ENCODE measurements around the gene TTF1. TPM values are rescaled to one million over a fixed set of nuclear protein-coding genes. Genes with fewer than 3 reads are reported as not detected.

The TTF1 gene
- total RNA-seq, 1 donor from 2014 or later = 12.3 TPM

DNA sequence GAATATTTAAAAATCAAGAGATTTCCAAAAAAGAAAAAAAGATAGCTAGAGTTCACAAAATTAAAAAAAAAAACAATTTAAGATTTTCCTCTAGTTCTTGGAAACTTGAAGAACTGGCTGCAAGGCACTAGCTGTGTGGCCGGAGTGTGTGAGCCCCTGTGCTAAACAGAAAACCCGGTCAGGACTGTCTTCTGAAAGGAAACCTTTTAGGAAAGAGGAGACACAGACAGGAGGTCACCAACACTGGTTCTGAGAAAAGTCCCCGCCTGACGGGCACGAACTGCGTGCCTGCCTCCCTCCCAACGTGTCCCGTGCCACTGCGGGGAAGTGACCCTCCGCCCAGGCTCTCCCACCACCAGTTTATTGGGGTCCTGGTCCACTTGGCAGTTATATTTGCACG is 15.2 kb downstream of the TTF1 start:
- H3K4me3 ChIP-seq = no peak overlapping the region
- no peaks in the 10 kb centered on the region for H3K9me3 ChIP-seq
- no peak for ATAC-seq
- no peak overlapping the region for H3K27ac ChIP-seq
- H3K27me3 ChIP-seq (ENCODE audit: low read depth) = no peaks in the 10 kb centered on the region
- peaks cover 98% of the 10 kb centered on the region for H3K36me3 ChIP-seq
- DNase-seq = no peak
- no peaks in the 10 kb centered on the region for H3K4me1 ChIP-seq
- TF ChIP-seq, protein P1, sequence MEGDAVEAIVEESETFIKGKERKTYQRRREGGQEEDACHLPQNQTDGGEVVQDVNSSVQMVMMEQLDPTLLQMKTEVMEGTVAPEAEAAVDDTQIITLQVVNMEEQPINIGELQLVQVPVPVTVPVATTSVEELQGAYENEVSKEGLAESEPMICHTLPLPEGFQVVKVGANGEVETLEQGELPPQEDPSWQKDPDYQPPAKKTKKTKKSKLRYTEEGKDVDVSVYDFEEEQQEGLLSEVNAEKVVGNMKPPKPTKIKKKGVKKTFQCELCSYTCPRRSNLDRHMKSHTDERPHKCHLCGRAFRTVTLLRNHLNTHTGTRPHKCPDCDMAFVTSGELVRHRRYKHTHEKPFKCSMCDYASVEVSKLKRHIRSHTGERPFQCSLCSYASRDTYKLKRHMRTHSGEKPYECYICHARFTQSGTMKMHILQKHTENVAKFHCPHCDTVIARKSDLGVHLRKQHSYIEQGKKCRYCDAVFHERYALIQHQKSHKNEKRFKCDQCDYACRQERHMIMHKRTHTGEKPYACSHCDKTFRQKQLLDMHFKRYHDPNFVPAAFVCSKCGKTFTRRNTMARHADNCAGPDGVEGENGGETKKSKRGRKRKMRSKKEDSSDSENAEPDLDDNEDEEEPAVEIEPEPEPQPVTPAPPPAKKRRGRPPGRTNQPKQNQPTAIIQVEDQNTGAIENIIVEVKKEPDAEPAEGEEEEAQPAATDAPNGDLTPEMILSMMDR (IDR thresholded peaks at IDR 0.05) = no peak
- intact Hi-C loops (cut with DNase I) = no loop called here

DNA sequence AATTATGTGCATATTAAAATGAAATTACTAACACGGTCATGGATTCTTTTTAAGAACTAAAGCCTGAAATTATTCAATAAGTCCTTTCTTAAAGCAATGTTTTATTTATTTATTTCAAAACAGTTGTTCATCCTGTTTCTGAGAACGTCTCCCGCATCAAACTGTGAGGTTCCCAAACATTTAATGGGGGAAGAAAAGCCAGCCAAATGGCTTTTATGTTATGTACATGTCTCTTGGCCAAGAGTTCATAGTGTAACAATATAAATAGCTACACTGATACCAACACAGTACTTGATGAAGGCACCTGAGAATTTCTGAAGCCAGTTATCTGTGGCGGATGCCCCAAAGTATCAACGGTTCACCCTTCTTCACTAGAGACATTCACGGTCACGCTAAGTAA is 15.7 kb downstream of the TTF1 start:
- peaks cover 98% of the 10 kb centered on the region for H3K36me3 ChIP-seq

GRCh38 chr9:132387133-132387532 is 19.5 kb downstream of the TTF1 start:
- no peaks in the 10 kb centered on the region for H3K27me3 ChIP-seq (ENCODE audit: low read depth)
- H3K4me3 ChIP-seq = no peak overlapping the region
- TF ChIP-seq, protein P1 (IDR thresholded peaks at IDR 0.05) = no peak
- H3K9me3 ChIP-seq = no peaks in the 10 kb centered on the region
- H3K4me1 ChIP-seq = peaks cover 12% of the 10 kb centered on the region
- DNase-seq (no peak), ATAC-seq (no peak)
- no peak overlapping the region for H3K27ac ChIP-seq
- intact Hi-C loops (cut with DNase I) = no loop called here
- peaks cover 94% of the 10 kb centered on the region for H3K36me3 ChIP-seq

More for the DNA sequence above, 15.7 kb downstream of the TTF1 start:
- H3K27me3 ChIP-seq (ENCODE audit: low read depth) = no peaks in the 10 kb centered on the region
- no peaks in the 10 kb centered on the region for H3K4me1 ChIP-seq
- intact Hi-C loops (cut with DNase I) = no loop called here
- no peak overlapping the region for H3K27ac ChIP-seq
- no peak overlapping the region for H3K4me3 ChIP-seq
- H3K9me3 ChIP-seq = no peaks in the 10 kb centered on the region
- TF ChIP-seq, protein P1 (IDR thresholded peaks at IDR 0.05) = no peak
- ATAC-seq (no peak), DNase-seq (no peak)

GRCh38 chr9:132384376-132384775 is 22.3 kb downstream of the TTF1 start:
- Histone ChIP-seq H3K36me3 (peaks cover 88% of the 10 kb centered on the region), H3K9me3 (no peaks in the 10 kb centered on the region), H3K4me1 (peaks cover 13% of the 10 kb centered on the region), H3K27me3 (ENCODE audit: low read depth) (no peaks in the 10 kb centered on the region), H3K4me3 (no peak overlapping the region), H3K27ac (no peak overlapping the region)
- TF ChIP-seq, protein P1 (IDR thresholded peaks at IDR 0.05) = no peak
- intact Hi-C loops (cut with DNase I) = no loop called here
- no peak for DNase-seq
- ATAC-seq = no peak

DNA sequence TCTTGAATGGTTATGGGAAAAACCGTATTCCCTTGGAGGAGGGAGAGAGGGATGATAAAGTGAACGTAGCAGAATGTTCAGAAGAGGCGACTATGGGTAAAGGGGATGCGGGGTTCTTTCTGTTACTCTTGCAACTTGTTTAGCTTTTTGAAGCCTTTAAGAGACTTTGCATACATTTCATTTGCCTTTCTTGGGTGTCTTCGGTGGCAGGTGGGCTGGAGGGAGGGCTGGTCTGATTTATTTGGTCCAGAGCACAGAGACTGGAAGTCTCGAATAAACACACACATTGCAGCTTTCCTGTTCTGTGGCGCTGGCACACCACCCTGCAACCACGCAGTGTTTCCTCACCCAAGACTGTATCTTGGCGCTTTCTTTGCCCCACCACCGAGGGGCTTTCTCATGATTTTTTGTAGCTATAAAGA is 23.2 kb downstream of the TTF1 start:
- DNase-seq (no peak), ATAC-seq (no peak)
- TF ChIP-seq, protein P1 (IDR thresholded peaks at IDR 0.05) = no peak
- intact Hi-C loops (cut with DNase I) = no loop called here
- Histone ChIP-seq H3K36me3 (peaks cover 88% of the 10 kb centered on the region), H3K4me1 (peaks cover 13% of the 10 kb centered on the region), H3K4me3 (no peak overlapping the region), H3K9me3 (no peaks in the 10 kb centered on the region), H3K27ac (peak overlapping the region; percentile 18), H3K27me3 (ENCODE audit: low read depth) (no peaks in the 10 kb centered on the region)
